ENCODE data around the gene HOXA4.

DNA sequence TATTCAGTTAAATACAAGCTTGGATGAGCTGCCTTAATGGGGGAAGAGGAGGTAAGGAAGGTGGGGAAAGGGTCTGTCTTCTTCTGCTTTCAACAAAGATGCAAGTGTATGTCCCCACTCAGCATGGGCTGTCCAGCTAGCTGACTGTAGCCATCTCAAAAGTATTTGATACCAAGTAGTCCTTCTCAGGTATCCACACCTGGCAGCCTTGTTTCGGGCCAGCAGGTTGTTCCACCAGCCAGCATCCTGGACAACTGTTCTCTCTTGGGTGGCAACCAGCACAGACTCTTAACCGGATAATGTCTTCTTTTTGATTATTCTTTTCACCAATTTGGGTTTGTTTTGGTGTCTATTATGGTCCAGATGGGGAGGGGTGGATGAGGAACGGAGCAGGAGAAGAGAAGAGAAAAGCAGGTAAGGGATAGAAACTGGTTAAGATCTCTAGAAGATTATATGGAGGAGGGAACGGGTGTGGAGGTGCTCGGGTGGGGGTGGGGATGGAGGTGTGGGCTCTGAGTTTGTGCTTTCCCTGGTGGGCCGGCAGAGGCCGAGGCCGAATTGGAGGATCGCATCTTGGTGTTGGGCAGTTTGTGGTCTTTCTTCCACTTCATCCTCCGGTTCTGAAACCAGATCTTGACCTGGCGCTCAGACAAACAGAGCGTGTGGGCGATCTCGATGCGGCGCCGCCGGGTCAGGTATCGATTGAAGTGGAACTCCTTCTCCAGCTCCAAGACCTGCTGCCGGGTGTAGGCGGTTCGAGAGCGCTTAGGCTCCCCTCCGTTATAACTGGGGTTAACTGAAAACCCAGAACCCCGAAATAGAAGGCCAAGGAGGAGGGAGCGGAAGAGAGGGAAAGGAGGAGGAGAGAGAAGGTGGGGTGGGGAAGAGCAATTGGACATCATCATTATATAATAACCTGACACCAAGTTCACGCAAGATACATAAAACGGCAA lies 1.5 kb downstream of the HOXA4 start:
- no peak for TF ChIP-seq CTCF (IDR thresholded peaks at IDR 0.05; ENCODE audit: insufficient read depth, low read length)
- no peak for TF ChIP-seq GABPA (IDR thresholded peaks at IDR 0.05; ENCODE audit: low read depth)
- no peak for TF ChIP-seq POLR2AphosphoS5 (IDR thresholded peaks at IDR 0.05; ENCODE audit: low read depth)
- TF ChIP-seq, protein P1, sequence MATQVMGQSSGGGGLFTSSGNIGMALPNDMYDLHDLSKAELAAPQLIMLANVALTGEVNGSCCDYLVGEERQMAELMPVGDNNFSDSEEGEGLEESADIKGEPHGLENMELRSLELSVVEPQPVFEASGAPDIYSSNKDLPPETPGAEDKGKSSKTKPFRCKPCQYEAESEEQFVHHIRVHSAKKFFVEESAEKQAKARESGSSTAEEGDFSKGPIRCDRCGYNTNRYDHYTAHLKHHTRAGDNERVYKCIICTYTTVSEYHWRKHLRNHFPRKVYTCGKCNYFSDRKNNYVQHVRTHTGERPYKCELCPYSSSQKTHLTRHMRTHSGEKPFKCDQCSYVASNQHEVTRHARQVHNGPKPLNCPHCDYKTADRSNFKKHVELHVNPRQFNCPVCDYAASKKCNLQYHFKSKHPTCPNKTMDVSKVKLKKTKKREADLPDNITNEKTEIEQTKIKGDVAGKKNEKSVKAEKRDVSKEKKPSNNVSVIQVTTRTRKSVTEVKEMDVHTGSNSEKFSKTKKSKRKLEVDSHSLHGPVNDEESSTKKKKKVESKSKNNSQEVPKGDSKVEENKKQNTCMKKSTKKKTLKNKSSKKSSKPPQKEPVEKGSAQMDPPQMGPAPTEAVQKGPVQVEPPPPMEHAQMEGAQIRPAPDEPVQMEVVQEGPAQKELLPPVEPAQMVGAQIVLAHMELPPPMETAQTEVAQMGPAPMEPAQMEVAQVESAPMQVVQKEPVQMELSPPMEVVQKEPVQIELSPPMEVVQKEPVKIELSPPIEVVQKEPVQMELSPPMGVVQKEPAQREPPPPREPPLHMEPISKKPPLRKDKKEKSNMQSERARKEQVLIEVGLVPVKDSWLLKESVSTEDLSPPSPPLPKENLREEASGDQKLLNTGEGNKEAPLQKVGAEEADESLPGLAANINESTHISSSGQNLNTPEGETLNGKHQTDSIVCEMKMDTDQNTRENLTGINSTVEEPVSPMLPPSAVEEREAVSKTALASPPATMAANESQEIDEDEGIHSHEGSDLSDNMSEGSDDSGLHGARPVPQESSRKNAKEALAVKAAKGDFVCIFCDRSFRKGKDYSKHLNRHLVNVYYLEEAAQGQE (IDR thresholded peaks at IDR 0.05; ENCODE audit: insufficient replicate concordance, low read depth): no peak
- no peak for TF ChIP-seq SPI1 (IDR thresholded peaks at IDR 0.05; ENCODE audit: borderline replicate concordance, low read depth)

Measured in HL-60 (cell line).